Adipocyte (in vitro differentiated cells): ENCODE results near the gene RABGAP1L.
"Not testable (repeated sequence)": the region's sequence is repeated elsewhere in the genome, so short reads cannot be mapped to it uniquely, and the experiment has no call there.

Experiments used
- DNase-seq: peaks from one replicate; pipeline ENCODE4 v3.0.0-alpha.2; 2015; ENCODE audit warnings: low read depth
- H3K27me3 ChIP-seq: replicated peaks from 2 replicates; pipeline ENCODE4 v1.7.0; 2013; ENCODE audit warnings: mild to moderate bottlenecking, low read length, moderate library complexity; ENCODE audit not compliant: control insufficient read depth, insufficient read depth
- H3K36me3 ChIP-seq: 2 replicates; pipeline ENCODE4 v1.7.0; 2013; ENCODE audit warnings: low read length, mild to moderate bottlenecking, moderate library complexity; ENCODE audit not compliant: control insufficient read depth, insufficient read depth, severe bottlenecking
- H3K4me1 ChIP-seq: 2 replicates; pipeline ENCODE4 v1.7.0; 2013; ENCODE audit warnings: mild to moderate bottlenecking, low read length, moderate library complexity; ENCODE audit not compliant: control insufficient read depth, insufficient read depth
- H3K4me3 ChIP-seq: 2 replicates; pipeline ENCODE4 v1.7.0; 2013; ENCODE audit warnings: mild to moderate bottlenecking, low read length, moderate library complexity
- H3K9ac ChIP-seq: 2 replicates; pipeline ENCODE4 v1.7.0; 2013; ENCODE audit warnings: mild to moderate bottlenecking, low read length, moderate library complexity
- H3K9me3 ChIP-seq: 2 replicates; pipeline ENCODE4 v1.7.0; 2013; ENCODE audit warnings: mild to moderate bottlenecking, low read length, moderate library complexity; ENCODE audit not compliant: control insufficient read depth

Gene RABGAP1L

GRCh38 chr1:174314433-174314832, 155.1 kb downstream of the RABGAP1L start:
- no peaks in the 10 kb centered on the region for H3K4me1 ChIP-seq

DNA sequence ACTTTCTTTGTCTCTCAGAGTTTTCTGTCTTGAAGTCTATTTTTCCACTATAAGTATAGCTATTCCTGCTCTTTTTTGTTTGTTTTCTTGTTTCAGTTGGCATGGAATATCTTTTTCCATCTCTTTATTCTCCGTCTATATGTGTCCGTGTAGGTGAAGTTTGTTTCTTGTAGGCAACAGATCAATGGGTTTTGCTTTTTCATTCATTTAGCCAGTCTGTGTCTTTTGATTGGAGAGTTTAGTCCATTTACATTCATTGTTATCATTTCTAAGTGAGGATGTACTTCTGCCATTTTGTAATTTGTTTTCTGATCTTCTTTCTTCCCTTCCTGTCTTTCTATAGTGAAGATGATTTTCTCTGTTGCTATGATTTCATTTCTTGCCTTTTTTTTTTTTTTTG, 155.9 kb downstream of the RABGAP1L start:
- H3K4me1 ChIP-seq: no peaks in the 10 kb centered on the region
- no peak for DNase-seq
- H3K36me3 ChIP-seq: peaks cover 4% of the 10 kb centered on the region
- peak overlapping the region; percentile 40 for H3K4me3 ChIP-seq
- no peak overlapping the region for H3K9ac ChIP-seq
- peaks cover 25% of the 10 kb centered on the region for H3K9me3 ChIP-seq
- H3K27me3 ChIP-seq: no peaks in the 10 kb centered on the region

More at GRCh38 chr1:174314433-174314832, 155.1 kb downstream of the RABGAP1L start:
- Histone ChIP-seq H3K27me3 (no peaks in the 10 kb centered on the region), H3K9me3 (peaks cover 25% of the 10 kb centered on the region), H3K9ac (no peak overlapping the region), H3K36me3 (peaks cover 4% of the 10 kb centered on the region), H3K4me3 (no peak overlapping the region)
- DNase-seq: no peak

DNA sequence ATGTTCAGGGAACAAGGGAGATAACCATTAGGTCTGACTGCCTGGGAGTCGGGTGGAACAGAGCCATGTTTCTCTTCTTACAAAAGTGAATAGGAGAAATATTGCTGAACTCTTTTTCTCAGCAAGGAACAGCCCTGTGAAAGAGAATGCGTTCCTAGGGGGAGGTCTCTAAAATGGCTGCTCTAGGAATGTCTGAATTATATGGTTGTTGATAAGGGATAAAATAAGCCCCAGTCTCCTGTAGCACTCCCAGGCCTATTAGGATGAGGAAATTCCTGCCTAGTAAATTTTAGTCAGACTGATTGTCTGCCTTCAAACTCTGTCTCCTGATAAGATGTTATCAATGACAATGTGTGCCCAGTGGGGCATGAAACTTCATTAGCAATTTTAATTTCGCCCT, 161.6 kb downstream of the RABGAP1L start:
- H3K4me3 ChIP-seq, H3K9ac ChIP-seq, H3K36me3 ChIP-seq, H3K27me3 ChIP-seq, H3K4me1 ChIP-seq, DNase-seq: not testable (repeated sequence)
- peaks cover 18% of the 10 kb centered on the region for H3K9me3 ChIP-seq

DNA sequence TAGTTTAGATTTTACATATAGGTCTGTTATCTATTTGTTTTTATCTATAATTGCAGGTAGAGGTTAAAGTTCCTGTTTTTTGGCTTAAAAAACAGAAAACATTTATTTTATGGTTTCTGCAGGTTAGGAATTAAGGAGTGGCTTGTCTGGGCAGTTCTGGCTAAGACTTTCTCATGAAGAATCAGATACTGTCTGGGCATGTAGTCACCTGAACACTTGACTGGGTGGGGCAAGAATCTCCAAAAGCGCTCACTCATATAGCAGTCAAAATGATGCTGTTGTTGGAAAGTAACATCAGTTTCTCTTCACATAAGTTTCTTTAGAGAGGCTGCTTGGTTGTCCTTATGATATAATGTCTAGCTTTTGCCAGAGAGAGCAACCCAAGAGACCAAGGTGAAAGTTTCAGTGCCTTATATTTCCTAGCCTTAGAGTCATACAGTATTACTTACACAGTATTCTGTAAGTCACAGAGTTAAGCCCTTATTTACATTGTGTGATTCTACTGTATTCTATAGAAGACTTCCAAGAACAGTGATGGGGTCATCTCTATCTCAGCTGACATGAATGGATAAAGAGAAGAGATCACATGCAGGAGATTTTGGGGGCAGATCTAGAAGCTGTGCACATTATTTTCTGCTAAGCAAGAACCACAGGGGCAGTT, 163.0 kb downstream of the RABGAP1L start:
- H3K4me3 ChIP-seq: no peak overlapping the region
- no peaks in the 10 kb centered on the region for H3K36me3 ChIP-seq
- H3K9ac ChIP-seq: no peak overlapping the region
- H3K4me1 ChIP-seq: no peaks in the 10 kb centered on the region
- no peaks in the 10 kb centered on the region for H3K27me3 ChIP-seq
- H3K9me3 ChIP-seq: peaks cover 26% of the 10 kb centered on the region
- no peak for DNase-seq

DNA sequence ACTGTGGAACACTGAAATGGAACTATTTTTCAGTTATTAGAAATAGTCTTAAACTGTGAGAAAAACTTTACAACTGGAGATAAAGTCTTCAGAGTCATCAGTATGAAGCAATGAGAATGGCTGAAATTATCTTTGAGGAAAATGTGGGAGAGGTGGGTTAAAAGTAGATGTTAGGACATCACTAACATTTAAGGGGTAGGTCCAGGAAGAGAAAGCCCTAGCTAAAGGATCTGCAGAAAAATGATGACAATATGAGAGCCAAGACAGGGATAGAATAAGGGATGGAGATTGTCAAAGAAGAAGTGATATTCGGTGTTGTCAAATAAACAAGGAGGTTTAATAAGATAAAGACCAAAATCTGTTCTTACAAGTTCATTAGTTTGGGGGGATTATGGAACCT, 165.2 kb downstream of the RABGAP1L start:
- Histone ChIP-seq H3K27me3 (no peaks in the 10 kb centered on the region), H3K4me1 (no peaks in the 10 kb centered on the region), H3K4me3 (no peak overlapping the region), H3K9ac (no peak overlapping the region), H3K36me3 (no peaks in the 10 kb centered on the region), H3K9me3 (peaks cover 28% of the 10 kb centered on the region)
- DNase-seq: no peak

- Histone ChIP-seq H3K27me3 (no peaks in the 10 kb centered on the region), H3K36me3 (no peaks in the 10 kb centered on the region), H3K4me1 (no peaks in the 10 kb centered on the region), H3K9me3 (peaks cover 28% of the 10 kb centered on the region), H3K9ac (no peak overlapping the region), H3K4me3 (no peak overlapping the region)
- no peak for DNase-seq
These were observed 165.6 kb downstream of the RABGAP1L start for GRCh38 chr1:174324939-174325338.

- H3K9ac ChIP-seq: no peak overlapping the region
- no peaks in the 10 kb centered on the region for H3K27me3 ChIP-seq
- no peak overlapping the region for H3K4me3 ChIP-seq
- peaks cover 21% of the 10 kb centered on the region for H3K9me3 ChIP-seq
- no peaks in the 10 kb centered on the region for H3K4me1 ChIP-seq
- DNase-seq: no peak
- H3K36me3 ChIP-seq: no peaks in the 10 kb centered on the region
These were observed 167.0 kb downstream of the RABGAP1L start for GRCh38 chr1:174326278-174326677.

DNA sequence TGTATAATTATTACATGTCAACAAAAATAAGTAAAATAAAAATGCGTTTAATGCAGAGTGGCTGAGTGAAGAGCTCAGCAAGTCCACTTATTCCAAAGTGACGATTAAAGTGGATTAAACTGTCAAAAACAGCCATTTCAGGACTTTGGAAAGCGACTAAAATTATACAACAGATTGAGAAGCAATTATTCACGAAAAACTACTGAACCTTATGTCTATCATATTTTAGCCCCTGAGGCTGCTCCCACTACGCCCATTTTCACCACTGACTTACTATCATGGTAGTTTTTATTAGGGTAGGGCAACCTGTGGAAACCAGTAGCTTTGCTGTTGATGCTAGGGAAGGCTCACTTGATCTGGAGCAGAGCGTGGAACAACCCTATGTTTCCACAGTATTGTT, 174.1 kb downstream of the RABGAP1L start:
- H3K4me1 ChIP-seq: no peaks in the 10 kb centered on the region
- no peak for DNase-seq

DNA sequence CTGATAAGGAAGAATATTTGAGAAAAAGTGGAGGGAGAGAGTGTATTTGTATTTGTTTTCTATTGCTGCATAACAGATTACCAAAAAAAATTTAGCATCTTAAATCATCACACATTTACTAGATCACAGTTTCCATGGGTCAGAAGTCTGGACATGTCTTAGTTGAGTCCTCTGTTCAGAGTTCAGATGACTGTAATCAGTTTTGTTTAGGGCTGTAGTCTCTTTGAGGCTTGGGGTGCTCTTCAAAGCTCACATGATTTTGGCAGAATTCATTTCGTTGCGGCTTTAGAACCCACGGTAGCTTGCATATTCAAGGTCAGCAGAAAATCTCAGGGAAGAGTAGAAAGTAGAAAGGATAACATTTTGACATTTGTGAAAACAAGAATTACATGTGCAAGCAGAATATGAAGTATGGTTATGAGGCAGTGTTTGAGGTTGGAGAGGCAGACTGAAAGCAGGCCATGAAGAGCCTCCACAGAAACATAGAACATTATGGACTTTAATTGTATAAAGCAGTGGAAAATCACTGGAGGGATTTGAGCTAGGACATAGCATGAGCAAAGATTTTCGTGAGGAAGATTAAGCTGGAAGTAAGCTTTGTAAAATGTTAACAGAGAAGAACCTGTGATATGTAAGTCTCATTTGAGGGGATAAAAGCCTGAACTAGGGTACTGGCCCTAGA, 177.8 kb downstream of the RABGAP1L start:
- Histone ChIP-seq H3K36me3 (no peaks in the 10 kb centered on the region), H3K9ac (no peak overlapping the region), H3K27me3 (no peaks in the 10 kb centered on the region), H3K9me3 (peaks cover 3% of the 10 kb centered on the region), H3K4me1 (no peaks in the 10 kb centered on the region), H3K4me3 (no peak overlapping the region)
- no peak for DNase-seq

More for the DNA sequence above, 174.1 kb downstream of the RABGAP1L start:
- Histone ChIP-seq H3K9me3 (no peaks in the 10 kb centered on the region), H3K36me3 (no peaks in the 10 kb centered on the region), H3K27me3 (no peaks in the 10 kb centered on the region), H3K9ac (no peak overlapping the region), H3K4me3 (no peak overlapping the region)

- H3K9ac ChIP-seq, H3K9me3 ChIP-seq, H3K4me1 ChIP-seq, H3K4me3 ChIP-seq, H3K36me3 ChIP-seq, DNase-seq, H3K27me3 ChIP-seq: not testable (repeated sequence)
These were observed 181.1 kb downstream of the RABGAP1L start for GRCh38 chr1:174340404-174340803.

DNA sequence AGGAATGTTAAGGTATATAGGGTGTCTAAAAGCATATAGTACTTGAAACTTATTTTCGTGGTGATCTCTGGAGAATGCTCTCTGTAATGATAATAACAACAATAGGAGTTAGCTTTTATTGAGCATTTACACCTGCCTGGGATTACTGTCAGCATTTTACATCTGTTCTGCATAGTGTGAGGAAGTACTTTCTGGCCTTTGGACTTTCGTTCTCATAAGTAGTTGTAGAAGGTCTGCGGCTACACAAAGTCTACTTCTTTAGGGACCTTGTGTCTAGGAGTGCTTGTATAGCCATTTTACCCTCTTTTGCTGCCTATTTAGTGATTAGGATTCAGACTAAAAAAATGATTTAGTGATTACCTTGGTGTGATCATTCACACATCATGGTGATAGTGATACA, 184.8 kb downstream of the RABGAP1L start:
- H3K36me3 ChIP-seq: no peaks in the 10 kb centered on the region
- no peaks in the 10 kb centered on the region for H3K27me3 ChIP-seq
- H3K9ac ChIP-seq: no peak overlapping the region
- H3K4me1 ChIP-seq: no peaks in the 10 kb centered on the region
- H3K4me3 ChIP-seq: no peak overlapping the region
- no peak for DNase-seq
- peaks cover 3% of the 10 kb centered on the region for H3K9me3 ChIP-seq
